SW 1271 (cell line): ENCODE results near the gene C6orf163.
"Not testable (repeated sequence)": the region's sequence is repeated elsewhere in the genome, so short reads cannot be mapped to it uniquely, and the experiment has no call there.

Source experiments
- DNase-seq, 2 experiments: peaks; one replicate each; lab custom pipeline; 2025; lab: John Stamatoyannopoulos, UW

The C6orf163 gene

DNA sequence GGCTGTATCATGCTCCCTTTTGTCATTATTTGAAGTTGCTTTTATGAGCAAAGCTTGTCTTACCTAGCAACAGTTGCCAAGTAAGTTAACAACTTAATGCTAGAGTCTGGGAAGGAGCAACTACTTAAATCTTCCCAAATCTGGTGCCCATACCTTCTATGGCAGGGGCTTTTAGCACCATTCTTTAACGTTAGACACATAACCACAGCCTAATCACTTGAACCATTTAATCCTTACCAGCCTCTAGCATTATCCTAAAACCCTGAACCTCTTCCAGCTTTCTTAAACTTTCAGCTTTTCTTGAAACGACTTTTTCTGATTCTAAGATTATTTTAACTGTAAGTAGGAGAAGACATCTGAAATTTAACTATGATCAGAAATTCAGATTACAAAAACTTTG is at the start of gene C6orf163:
C6orf163 (plus strand) TSS at position 83 of the 400 bp plus-strand sequence; CDS start at position 370, 287 bp downstream.
- no peak for DNase-seq

DNA sequence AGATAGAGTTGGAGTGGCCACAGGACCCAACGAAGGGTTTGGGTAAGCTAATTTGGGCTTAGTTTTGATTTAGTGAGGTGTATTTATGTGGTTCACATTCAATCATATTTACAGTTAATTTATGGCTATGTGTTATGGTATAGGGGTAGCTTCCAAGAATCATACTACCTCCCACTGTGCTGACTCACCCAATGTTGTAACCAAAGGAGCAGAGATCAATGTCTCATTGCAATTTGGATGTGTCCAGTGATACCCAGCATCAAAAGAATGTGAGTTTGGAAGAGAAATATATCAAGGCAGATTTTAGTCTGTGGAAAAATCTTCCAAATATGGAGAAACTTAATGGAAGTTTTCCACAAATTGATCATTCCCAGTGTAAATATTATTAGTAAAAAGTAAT is 47.5 kb upstream of the C6orf163 start:
- no peak for DNase-seq

DNA sequence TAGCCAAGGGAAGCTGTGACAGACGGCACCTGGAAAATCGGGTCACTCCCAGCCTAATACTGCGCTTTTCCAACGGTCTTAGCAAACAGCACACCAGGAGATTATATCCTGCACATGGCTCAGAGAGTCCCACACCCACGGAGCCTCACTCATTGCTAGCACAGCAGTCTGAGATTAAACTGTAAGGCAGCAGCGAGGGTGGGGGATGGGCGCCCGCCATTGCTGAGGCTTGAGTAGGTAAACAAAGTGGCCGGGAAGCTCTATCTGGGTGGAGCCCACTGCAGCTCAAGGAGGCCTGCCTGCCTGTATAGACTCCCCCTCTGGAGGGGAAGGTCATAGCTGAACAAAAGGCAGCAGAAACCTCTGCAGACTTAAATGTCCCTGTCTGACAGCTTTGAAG is 43.3 kb upstream of the C6orf163 start:
- not testable (repeated sequence) for DNase-seq

DNA sequence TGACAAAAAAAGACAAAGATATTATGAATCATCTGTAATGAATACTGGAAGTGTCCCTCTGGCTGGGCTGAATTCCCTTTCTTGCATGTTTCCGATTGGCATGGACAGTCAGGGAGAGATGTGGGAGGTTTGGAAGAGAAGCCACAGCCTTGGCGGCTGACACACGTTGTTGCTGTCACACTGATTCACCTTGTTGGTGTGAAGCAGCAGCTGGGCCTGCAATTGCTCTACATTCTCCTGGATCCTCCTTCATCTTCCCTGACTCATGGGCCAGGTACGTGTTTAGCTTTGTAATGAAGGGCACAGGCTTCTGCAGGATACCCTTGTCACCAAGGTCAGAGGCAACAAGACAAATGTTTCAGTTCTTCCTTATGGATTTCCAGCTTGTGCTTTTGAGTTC is 35.6 kb upstream of the C6orf163 start:
- DNase-seq = no peak

DNA sequence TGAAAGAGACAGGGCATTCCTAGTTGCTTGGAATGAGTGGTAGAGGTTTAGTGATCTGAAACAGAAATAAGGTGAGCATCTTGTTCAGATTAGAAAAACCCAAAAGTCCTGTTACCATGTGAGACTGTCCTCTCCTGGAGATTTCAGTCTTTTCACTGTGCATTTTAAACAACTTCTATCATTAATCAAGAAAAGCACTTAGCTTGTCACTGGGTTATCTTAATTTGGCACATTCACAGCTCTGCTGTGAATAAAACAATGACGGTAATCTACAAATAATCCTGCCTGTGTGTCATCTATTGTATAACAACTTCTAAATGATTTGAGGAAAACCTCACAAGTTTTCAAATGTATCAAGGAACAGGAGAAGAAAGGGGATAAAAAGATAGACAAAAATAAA is 31.8 kb upstream of the C6orf163 start:
- DNase-seq = no peak

DNA sequence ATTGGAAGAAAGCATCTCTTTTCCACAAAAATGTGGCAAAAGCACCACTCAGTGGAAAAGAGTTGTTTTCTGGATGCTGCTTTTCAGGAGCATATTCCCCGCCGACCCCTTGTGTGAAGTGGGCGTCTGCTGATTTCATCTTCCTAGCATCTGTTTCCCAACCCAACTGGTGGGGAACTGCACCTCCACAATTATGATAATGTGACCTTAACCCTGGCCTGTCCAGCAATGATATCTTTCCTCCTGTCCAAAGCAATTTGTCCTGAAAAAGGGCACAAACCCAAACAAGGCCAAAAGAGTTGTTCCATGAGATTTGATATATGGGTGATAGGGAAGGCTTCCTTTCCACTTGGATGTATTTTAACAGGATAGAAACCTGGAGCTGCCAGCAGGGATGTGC is 29.5 kb upstream of the C6orf163 start:
- no peak for DNase-seq

DNA sequence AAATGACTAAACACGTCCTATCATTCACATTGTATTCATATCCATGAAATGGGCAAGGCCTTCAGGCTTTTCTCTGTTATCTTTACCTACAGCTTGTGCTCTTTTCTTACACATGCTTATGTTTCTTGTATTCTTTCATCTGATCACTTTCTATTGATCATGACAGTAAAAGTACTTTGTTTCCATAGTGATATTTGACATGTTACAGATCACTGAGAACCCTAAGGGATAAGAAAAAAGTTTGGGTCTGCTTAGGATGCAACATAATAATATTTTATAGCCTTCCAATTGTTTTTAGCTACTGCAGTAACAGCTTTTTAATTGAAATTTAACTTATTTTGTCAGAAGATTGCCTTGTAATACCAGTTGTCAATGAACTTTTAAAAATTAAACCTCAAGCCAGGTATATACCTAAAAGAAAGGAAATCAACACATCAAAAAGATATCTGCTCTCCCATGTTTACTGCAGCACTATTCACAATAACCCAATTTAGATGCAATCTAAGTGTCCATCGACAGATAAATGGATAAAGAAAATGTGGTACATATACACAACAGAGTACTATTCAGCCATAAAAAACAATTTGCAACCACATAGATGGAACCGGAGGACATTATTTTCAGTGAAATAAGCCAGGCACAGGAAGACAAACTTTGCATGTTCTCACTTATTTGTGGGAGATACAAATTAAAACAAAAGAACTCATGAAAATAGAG is 25.2 kb upstream of the C6orf163 start:
- DNase-seq = no peak

DNA sequence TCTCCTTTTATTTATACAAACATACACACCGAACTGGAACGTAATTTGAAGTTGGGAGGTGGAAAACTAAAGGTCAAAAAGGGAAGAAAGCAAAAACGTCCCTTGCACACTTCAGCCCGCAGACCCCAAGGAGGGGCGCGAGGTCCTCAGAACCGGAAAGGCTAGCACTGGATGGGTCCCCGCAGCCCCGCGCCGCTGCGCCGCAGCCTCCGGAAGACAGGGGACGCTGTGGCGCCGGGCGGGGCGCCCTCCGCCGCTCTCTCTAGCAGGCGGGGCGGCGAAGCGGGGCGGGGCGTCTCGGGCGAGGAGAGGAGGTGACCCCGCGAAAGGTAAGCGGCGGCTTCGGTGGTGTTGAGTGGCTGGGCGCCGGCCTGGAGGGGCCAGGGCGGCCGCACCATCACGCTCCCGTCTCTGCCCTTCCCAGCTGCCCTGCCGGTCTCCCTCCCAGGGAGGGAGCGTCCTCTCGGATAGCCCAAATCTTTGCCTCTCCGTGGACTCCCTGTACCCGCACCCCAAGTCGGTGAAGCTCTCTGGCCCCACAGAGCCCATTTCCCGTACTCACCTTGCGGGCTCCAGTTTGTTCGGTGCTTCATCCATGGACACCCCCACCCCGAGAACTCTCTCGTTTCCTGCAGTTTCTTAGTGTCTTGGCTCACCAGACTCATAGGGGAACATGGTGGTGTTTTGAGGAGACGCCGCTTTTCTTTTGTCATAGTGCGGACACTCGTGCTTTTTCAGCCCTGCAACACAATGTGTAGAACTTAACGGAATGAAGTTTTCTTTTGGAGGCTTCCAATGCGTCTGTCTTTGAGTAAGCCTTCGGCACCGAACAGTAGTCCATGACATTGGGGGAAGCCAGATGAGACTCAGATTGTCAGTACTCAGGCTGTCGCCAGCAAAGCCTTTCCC is 22.1 kb upstream of the C6orf163 start, which contains the start of gene SMIM8:
SMIM8 (plus strand) TSS at position 285 of the 909 bp plus-strand sequence. CDS start 14,444 bp downstream, outside the sequence.
- peak; percentile 32 to 75 for DNase-seq

DNA sequence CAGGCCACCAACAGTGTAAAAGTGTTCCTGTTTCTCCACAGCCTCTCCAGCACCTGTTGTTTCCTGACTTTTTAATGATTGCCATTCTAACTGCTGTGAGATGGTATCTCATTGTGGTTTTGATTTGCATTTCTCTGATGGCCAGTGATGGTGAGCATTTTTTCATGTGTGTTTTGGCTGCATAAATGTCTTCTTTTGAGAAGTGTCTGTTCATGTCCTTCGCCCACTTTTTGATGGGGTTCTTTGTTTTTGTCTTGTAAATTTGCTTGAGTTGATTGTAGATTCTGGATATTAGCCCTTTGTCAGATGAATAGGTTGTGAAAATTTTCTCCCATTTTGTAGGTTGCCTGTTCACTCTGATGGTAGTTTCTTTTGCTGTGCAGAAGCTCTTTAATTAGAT is 20.7 kb upstream of the C6orf163 start:
- not testable (repeated sequence) for DNase-seq

DNA sequence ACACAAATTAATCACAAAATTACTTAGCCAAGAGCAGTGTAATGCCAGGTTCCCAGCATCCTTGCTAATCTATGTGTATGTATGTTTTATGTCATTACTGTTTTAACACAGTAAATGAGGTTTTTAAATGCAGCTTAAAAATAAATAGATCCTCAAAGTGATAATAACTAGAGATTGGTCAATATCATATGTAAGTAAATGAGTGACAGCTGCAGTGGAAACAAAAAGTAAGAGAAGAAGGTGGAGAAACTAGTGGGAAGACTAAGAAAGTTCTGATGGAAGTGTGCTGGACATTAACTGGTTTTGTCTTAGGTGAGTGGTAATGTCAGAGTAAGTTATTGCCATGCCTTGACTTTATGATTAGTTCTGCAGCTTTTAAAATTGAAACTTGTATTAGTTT is 13.7 kb upstream of the C6orf163 start:
- DNase-seq = no peak

DNA sequence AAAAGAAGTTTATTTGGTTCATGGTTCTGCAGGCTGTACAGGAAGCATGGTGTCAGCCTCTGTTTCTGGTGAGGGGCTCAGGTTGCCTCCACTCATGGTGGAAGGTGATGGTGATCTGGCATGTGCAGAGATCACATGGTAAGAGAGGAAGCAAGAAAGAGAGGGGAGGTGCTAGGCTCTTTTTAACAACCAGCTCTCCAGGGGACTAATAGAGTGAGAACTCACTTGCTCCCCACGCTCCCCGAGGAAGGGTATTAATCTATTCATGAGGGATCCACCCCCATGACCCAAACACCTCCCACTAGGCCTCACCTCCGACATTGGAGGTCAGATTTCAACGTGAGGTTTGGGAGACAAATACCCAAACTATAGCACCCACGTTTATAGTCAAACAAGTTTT is 11.6 kb upstream of the C6orf163 start:
- DNase-seq = no peak

DNA sequence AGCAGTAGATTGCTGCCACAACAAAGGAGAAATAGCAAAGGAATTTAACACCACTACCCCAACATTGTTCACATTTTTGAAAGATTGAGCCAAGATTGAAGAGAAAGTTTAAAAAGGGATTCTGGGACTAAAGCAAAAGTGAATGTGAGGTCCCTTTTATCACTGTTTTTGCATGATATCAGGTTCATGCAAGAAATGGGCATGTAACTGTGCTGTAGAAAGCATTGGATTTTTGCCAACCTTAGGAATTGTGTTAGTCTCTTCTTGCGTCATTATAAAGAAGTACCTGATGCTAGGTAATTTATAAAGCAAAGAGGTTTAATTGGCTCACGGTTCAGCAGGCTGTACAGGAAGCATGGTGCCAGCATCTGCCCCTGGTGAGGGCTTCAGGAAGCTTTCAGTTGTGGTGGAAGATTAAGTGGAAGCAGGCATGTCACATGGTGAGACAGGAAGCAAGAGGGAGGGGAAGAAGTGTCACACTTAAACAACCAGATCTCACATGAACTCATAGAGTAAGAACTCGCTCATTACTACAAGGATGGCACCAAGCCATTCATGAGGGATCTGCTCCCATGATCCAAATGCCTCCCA is 10.9 kb upstream of the C6orf163 start:
- DNase-seq = no peak

DNA sequence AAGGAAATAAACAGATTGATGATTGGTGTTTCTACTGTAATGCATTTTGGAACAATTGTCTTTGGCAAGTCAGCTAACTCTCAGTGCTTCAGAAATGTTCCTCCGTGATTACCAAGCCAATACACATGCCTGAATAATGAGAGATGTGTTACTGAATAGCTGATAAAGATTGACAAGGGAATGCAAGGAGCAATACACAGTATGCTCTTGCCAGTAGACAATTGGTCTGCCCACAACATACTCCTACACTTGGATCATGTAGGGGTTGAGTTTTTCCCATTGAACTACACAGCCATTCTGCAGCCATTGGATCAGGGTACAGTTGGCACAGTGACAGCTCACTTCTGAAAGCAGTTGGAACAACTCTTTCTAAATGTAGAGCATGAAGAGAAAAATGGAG is 9.9 kb upstream of the C6orf163 start:
- no peak for DNase-seq

DNA sequence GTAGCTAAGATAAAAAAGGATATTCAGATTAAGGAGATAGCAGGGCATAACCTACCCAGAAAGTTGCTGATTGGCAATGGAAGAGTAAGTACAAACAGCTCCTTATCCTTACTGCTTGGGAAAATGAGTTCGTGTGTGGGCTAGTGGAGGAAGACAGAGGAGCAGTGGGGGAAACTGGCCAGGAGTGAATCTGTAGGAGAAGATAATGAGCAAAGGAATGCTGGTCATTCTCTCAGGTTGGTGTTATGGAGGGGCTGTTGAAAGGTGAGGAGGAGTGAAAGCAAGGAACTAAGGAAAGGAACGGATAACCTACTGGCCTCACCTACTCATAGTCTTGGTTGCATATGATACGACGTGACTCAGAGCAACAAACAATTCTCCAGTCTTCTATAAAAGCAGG is 8.2 kb upstream of the C6orf163 start:
- DNase-seq = no peak

DNA sequence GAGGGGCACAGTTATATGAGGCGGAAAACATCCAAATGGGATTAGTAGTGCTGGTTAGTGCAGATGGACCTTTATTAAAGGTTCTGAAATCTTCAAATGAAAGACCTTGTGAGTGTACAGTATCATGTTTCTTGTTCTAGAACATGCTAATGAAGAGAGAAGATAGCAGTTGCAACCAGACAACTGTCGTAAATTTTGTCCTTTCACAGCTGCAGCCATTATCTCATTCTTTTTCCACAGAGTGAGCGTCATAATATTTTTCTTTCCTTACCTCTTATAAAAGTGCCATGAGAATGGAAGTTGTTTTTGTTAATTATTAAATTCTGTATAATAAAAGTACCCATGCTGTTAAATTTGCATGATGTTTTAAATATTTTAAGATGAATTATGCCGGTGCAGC is 4.4 kb upstream of the C6orf163 start:
- no peak for DNase-seq

DNA sequence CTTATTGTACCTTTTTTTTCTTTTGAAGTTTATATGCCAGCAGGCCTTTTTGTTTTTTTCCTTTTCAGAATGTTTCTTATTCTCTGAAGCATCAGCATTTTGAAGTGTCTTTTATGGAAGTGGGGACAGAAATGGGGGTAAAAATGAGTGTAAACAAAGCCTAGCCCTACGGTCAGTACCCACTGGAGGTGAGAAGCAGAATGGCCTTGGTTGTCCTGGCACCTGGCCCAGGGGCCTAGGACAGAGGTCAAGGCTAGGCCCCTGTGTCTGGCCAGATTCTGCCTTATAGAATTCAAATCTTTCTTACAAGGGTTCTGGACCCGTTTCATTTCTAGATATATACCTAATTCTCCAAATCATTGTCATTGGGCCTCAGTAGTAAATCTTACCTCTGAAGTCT is 3.5 kb upstream of the C6orf163 start:
- DNase-seq = no peak

DNA sequence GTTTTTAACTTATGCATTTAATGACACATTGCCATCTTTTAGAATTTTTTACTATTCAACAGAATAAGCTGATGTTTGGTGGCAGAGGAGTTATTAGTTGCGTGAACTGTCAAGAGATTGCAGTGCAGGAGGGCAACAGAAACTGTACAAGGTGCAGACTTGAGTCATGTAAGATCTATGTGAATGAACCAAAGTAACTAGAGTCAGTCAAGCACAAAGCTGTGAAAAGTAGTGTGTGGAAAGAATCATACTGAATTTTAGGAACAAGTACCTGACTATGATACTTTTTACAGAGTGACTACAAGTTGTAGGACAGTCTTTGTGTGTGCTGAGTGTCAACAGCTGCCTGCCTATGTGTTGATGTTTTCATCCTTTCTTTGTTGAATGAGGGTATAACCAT is 2.7 kb upstream of the C6orf163 start:
- no peak for DNase-seq

DNA sequence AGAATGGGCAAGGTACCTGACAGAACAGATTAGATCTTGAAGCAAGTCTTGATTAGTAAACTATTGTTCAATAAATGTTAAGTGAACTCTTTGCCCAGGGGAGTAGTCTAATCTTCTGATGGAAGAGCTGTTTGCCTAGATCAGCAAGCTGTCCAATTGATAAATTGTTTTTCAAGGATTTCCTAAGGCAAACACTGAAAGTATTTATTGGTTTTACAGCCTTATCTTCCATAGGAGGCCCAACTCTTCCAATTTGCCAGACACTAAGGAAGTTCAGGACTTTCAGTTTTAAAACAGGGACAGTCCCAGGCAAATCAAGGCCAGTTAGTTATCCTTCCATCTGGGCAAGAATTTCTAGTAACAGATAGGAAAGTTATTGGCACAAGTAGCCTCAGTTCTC is 1.8 kb upstream of the C6orf163 start:
- no peak for DNase-seq

DNA sequence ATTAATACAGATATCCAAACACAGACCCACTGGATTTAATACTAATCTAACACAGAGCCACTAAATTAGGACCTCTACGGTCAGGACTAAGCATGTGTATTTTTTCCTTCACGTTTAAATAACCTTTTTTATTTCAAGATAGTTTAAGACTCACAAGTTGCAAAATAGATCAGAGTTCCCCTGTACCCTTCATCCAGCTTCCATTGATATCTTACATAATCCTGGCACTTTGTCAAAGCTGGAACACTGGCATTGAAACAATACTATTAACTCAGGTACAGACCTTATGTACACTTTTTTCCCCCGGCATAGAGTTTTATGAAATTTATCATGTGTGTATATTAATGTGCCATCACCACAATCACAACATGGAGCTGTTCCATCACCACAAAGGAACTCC is 2.1 kb downstream of the C6orf163 start:
- DNase-seq = no peak

DNA sequence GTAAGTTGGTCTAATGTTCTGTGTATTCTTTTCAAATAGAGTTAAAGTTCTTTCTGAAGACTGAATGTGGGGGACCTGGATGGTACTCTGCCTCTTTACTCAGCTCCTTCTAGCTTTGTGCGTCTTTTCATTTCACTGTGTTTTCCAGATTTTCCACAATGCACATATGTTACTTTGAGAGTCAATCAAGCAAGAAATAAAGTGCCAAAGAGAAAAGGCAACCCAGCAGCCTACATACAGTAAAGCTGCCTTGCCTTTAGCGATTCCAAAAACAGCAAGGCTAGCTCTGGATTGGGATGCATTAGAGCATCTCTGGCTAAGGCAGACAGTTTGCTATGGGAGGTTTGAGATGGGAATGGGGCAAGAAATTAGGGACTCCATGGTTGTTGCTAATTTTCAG is 5.3 kb downstream of the C6orf163 start:
- DNase-seq = no peak

DNA sequence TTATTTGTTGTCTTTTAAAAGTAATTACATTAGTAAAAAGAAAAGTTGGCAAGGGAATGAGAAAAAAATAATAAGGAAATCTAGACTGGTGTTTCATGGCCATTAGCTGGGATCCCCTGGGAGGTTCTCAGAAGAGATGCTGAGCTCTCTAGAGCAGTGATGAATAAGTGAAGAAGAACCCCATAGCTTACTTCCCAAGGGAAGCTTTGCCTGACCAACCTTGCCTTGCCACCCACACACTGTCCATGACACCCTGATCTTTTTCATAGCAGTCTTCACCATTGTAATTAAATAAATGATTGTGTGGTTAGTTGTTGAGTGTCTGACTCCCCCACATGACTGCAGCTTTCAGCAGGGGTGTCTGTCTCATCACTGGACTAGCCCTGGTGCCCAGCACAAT is 5.9 kb downstream of the C6orf163 start:
- DNase-seq = no peak

DNA sequence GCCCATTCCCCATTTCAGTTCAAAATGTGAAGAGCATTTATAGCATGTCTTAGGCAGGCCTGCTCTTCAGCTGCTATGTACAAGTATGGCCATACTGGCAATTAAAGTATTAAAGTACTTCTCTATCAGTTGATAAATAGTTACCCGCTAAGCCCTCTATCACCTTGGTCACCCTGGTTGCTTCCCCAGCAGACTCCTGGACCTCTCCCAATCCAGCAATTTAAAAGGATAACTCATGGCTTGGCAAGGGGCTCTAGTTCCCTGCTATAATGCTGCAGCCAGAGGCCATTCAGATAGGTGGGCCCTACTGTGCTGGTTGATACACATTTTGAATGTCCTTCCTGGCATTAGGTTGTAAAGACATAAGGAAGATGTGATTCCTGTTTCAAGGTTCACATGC is 7.0 kb downstream of the C6orf163 start:
- DNase-seq = no peak

DNA sequence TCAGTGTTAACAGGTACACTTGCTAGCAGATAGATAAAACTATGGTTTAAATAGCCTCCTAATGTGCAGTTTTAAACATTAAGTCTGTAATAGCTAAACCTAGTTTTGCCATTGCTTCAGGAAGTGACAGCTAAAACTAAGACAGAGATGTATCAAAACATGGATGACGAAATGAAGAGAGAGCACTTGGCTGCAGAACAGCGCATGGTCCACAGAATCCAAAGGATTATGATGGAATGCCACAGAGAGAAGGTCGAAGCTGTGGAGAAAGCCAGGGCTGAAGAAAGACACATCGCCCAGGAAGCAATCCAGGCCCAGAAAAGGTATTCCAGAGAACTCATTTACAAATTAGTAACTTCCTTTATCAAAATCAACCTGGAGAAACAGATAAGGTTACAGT is 11.6 kb downstream of the C6orf163 start:
- DNase-seq = no peak
